ENCODE results near the gene ENTPD6. TPM values are rescaled to one million over a fixed set of nuclear protein-coding genes. Genes with fewer than 3 reads are reported as not detected.

Gene ENTPD6
- total RNA-seq, 2 experiments from 2014 or later: 63.6 to 66.6 TPM

GRCh38 chr20:25203871-25204320, 8.4 kb downstream of the ENTPD6 start:
- Mint-ChIP-seq H3K4me1 (ENCODE audit: low read depth) (peaks cover 36% of the 10 kb centered on the region), H3K27ac (no peak overlapping the region), H3K9me3 (no peaks in the 10 kb centered on the region), H3K4me3 (no peak overlapping the region), H3K27me3 (ENCODE audit: low read depth) (no peaks in the 10 kb centered on the region), H3K36me3 (ENCODE audit: low read depth) (peaks cover 5% of the 10 kb centered on the region)
- intact Hi-C loops (cut with micrococcal nuclease): no loop called here
- DNase-seq: no peak
- CTCF ChIA-PET: interaction anchor here (0.9 to 1.3 kb wide), 2 partner anchors 25 to 44 kb away, joined by 3 to 4 read pairs; partner anchors contain the start of gene PYGB

- peaks cover 5% of the 10 kb centered on the region for H3K36me3 Mint-ChIP-seq (ENCODE audit: low read depth)
- H3K27me3 Mint-ChIP-seq (ENCODE audit: low read depth): no peaks in the 10 kb centered on the region
- H3K4me3 Mint-ChIP-seq: no peak overlapping the region
- no peak overlapping the region for H3K27ac Mint-ChIP-seq
- H3K9me3 Mint-ChIP-seq: no peaks in the 10 kb centered on the region
- CTCF ChIA-PET: interaction anchor here (0.6 to 1.3 kb wide), 3 partner anchors 26 to 43 kb away, joined by 3 to 4 read pairs (median 3); partner anchors contain the start of gene PYGB
- DNase-seq: no peak
- intact Hi-C loops (cut with micrococcal nuclease): no loop called here
- H3K4me1 Mint-ChIP-seq (ENCODE audit: low read depth): peaks cover 29% of the 10 kb centered on the region
These were observed 9.2 kb downstream of the ENTPD6 start for GRCh38 chr20:25204550-25205276.

DNA sequence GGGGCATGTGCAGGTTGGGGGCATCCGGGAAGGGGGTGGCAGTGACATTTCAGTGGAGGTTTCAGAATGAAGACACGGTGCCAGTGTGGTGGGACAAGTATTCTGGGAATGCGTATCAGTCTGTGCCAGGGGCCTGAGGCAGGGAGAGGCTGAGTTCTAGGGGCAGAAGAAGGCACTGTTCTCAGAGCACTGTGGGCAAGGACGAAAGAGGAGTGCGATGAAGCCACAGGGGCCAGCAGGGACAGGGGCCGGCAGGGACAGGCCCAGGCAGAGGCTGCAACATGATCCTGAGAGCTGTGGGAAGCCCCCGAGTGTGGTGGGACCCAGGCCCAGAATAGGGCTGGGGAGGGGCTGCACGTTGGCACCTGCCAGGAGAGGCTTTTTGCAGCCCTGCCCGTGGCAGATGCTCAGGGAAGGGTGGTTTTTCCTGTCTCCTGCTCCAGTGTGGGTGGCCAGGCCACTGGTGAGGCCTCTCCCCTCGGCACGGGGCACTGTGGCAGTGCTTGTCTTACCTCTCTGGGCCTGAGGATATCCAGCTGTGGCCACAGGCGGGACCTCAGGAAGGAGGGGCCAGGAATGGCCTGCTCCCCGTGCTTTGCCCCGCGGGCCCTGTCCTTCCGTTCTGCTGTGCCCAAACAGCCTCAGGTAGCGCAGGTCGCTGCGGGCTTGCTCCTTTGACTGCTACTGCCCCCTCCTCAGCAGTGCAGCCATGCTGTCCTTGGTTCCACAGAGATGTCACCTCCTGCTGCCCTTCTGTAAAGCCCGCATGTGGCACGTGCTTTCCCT, 10.0 kb downstream of the ENTPD6 start:
- H3K4me3 Mint-ChIP-seq: no peak overlapping the region
- DNase-seq: no peak
- CTCF ChIA-PET: interaction anchor here (0.6 kb wide), 1 partner anchor 32 kb away, joined by 3 read pairs; no protein-coding TSS in a partner anchor
- H3K9me3 Mint-ChIP-seq: no peaks in the 10 kb centered on the region
- no peak overlapping the region for H3K27ac Mint-ChIP-seq
- intact Hi-C loops (cut with micrococcal nuclease): no loop called here
- peaks cover 5% of the 10 kb centered on the region for H3K36me3 Mint-ChIP-seq (ENCODE audit: low read depth)
- H3K27me3 Mint-ChIP-seq (ENCODE audit: low read depth): no peaks in the 10 kb centered on the region
- peaks cover 21% of the 10 kb centered on the region for H3K4me1 Mint-ChIP-seq (ENCODE audit: low read depth)

DNA sequence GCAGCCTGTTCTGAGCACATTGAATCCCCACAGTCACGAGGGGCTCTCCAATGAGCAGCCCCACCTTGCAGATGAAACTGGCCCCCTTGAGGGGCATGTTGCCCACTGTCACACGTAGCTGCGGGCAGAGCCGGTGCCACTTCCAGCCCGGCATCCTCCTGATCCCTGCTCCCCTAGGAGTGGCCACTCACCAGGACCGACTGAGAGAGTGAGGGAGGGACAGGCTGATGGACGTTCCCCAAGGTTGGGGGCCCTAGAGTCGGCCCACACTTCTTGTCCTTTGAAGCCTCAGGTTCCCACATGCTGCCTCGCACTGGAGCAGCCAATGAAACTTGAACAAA, 10.5 kb downstream of the ENTPD6 start:
- H3K4me3 Mint-ChIP-seq: no peak overlapping the region
- peaks cover 5% of the 10 kb centered on the region for H3K36me3 Mint-ChIP-seq (ENCODE audit: low read depth)
- CTCF ChIA-PET: no interaction called here
- peaks cover 16% of the 10 kb centered on the region for H3K4me1 Mint-ChIP-seq (ENCODE audit: low read depth)
- no peaks in the 10 kb centered on the region for H3K27me3 Mint-ChIP-seq (ENCODE audit: low read depth)
- no peaks in the 10 kb centered on the region for H3K9me3 Mint-ChIP-seq
- intact Hi-C loops (cut with micrococcal nuclease): no loop called here
- no peak overlapping the region for H3K27ac Mint-ChIP-seq
- no peak for DNase-seq

- peaks cover 15% of the 10 kb centered on the region for H3K4me1 Mint-ChIP-seq (ENCODE audit: low read depth)
- H3K36me3 Mint-ChIP-seq (ENCODE audit: low read depth): peaks cover 9% of the 10 kb centered on the region
- CTCF ChIA-PET: no interaction called here
- H3K27ac Mint-ChIP-seq: no peak overlapping the region
- H3K9me3 Mint-ChIP-seq: no peaks in the 10 kb centered on the region
- H3K4me3 Mint-ChIP-seq: no peak overlapping the region
- intact Hi-C loops (cut with micrococcal nuclease): no loop called here
- no peak for DNase-seq
- no peaks in the 10 kb centered on the region for H3K27me3 Mint-ChIP-seq (ENCODE audit: low read depth)
These were observed 11.0 kb downstream of the ENTPD6 start for GRCh38 chr20:25206548-25206947.

DNA sequence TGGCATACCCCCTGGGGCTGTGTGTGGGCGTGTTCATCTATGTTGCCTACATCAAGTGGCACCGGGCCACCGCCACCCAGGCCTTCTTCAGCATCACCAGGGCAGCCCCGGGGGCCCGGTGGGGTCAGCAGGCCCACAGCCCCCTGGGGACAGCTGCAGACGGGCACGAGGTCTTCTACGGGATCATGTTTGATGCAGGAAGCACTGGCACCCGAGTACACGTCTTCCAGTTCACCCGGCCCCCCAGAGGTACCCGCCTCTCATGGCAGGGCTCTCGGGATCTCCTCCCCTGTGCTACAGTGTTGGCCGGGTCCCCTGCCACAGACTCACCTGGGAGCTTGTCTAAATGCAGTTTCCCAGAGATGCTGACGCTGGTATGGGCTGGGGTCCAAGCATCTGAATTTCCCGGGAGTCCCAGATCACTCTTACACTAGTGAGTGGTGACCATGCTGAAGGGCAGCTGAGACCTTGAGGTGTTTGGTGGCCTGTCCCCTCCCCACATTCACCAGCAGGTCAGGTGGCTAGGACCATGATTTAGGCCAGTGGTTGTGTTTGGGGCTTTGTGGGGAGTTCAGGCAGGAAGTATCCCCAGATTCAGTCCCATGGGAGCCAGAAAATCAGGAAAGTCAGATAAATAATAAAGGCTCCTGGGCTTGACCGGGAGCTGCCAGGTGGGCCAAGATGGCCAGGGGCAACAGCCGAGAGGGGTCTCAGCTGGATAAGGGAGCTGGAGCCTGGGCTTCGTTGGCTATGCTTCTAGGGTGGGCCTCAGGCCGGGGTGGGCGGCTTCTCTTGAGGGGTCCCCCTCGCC, 11.8 kb downstream of the ENTPD6 start:
- intact Hi-C loops (cut with micrococcal nuclease): no loop called here
- peaks cover 10% of the 10 kb centered on the region for H3K36me3 Mint-ChIP-seq (ENCODE audit: low read depth)
- CTCF ChIA-PET: no interaction called here
- no peaks in the 10 kb centered on the region for H3K9me3 Mint-ChIP-seq
- H3K4me1 Mint-ChIP-seq (ENCODE audit: low read depth): peaks cover 15% of the 10 kb centered on the region
- DNase-seq: no peak
- no peak overlapping the region for H3K27ac Mint-ChIP-seq
- H3K27me3 Mint-ChIP-seq (ENCODE audit: low read depth): no peaks in the 10 kb centered on the region
- no peak overlapping the region for H3K4me3 Mint-ChIP-seq

- no peaks in the 10 kb centered on the region for H3K27me3 Mint-ChIP-seq (ENCODE audit: low read depth)
- CTCF ChIA-PET: no interaction called here
- H3K27ac Mint-ChIP-seq: no peak overlapping the region
- no peak overlapping the region for H3K4me3 Mint-ChIP-seq
- H3K4me1 Mint-ChIP-seq (ENCODE audit: low read depth): peaks cover 11% of the 10 kb centered on the region
- DNase-seq: no peak
- H3K36me3 Mint-ChIP-seq (ENCODE audit: low read depth): peaks cover 8% of the 10 kb centered on the region
- intact Hi-C loops (cut with micrococcal nuclease): no loop called here
- H3K9me3 Mint-ChIP-seq: no peaks in the 10 kb centered on the region
These were observed 12.5 kb downstream of the ENTPD6 start for GRCh38 chr20:25207960-25208534.

GRCh38 chr20:25209400-25209799, 13.9 kb downstream of the ENTPD6 start:
- intact Hi-C loops (cut with micrococcal nuclease): no loop called here
- CTCF ChIA-PET: no interaction called here
- no peaks in the 10 kb centered on the region for H3K27me3 Mint-ChIP-seq (ENCODE audit: low read depth)
- H3K4me1 Mint-ChIP-seq (ENCODE audit: low read depth): no peaks in the 10 kb centered on the region
- no peak overlapping the region for H3K27ac Mint-ChIP-seq
- peaks cover 8% of the 10 kb centered on the region for H3K36me3 Mint-ChIP-seq (ENCODE audit: low read depth)
- no peak overlapping the region for H3K4me3 Mint-ChIP-seq
- no peaks in the 10 kb centered on the region for H3K9me3 Mint-ChIP-seq
- DNase-seq: no peak

- Mint-ChIP-seq H3K27ac (no peak overlapping the region), H3K36me3 (ENCODE audit: low read depth) (peaks cover 8% of the 10 kb centered on the region), H3K9me3 (no peaks in the 10 kb centered on the region), H3K4me1 (ENCODE audit: low read depth) (no peaks in the 10 kb centered on the region), H3K27me3 (ENCODE audit: low read depth) (no peaks in the 10 kb centered on the region), H3K4me3 (no peak overlapping the region)
- CTCF ChIA-PET: no interaction called here
- no peak for DNase-seq
- intact Hi-C loops (cut with micrococcal nuclease): no loop called here
These were observed 14.4 kb downstream of the ENTPD6 start for GRCh38 chr20:25209911-25210310.

DNA sequence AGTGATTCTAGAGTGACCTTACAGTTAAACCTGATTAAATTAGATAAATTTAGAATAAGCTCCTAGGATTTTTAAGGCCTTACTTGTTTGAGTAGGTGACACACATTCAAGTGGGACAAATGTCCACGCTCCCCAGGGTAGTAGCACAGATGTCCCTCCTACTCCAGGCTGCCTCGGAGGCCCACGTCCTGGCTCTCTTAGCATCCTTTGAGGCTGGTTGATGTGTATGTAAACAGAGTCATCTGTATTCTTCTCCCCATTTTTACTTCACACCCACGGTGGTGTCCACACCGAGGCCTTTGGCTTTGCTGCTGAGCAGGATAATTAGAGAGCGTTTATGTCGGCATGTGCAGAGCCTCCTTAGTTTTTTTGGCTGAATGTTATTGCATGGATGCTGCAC, 15.8 kb downstream of the ENTPD6 start:
- Mint-ChIP-seq H3K27ac (no peak overlapping the region), H3K27me3 (ENCODE audit: low read depth) (no peaks in the 10 kb centered on the region), H3K4me1 (ENCODE audit: low read depth) (no peaks in the 10 kb centered on the region), H3K36me3 (ENCODE audit: low read depth) (peaks cover 9% of the 10 kb centered on the region), H3K4me3 (no peak overlapping the region), H3K9me3 (no peaks in the 10 kb centered on the region)
- CTCF ChIA-PET: no interaction called here
- intact Hi-C loops (cut with micrococcal nuclease): no loop called here
- no peak for DNase-seq

GRCh38 chr20:25212242-25212641, 16.7 kb downstream of the ENTPD6 start:
- H3K4me3 Mint-ChIP-seq: no peak overlapping the region
- H3K27me3 Mint-ChIP-seq (ENCODE audit: low read depth): no peaks in the 10 kb centered on the region
- H3K36me3 Mint-ChIP-seq (ENCODE audit: low read depth): peaks cover 9% of the 10 kb centered on the region
- H3K27ac Mint-ChIP-seq: no peak overlapping the region
- DNase-seq: no peak
- no peaks in the 10 kb centered on the region for H3K4me1 Mint-ChIP-seq (ENCODE audit: low read depth)
- H3K9me3 Mint-ChIP-seq: no peaks in the 10 kb centered on the region
- CTCF ChIA-PET: no interaction called here
- intact Hi-C loops (cut with micrococcal nuclease): no loop called here

Measured in activated naive CD4-positive, alpha-beta T cell treated with anti-CD3 and anti-CD28 coated beads for 36 hours (primary cell).